GM23338 (cell line): ENCODE results near the gene ZDBF2. TPM values are rescaled to one million over a fixed set of nuclear protein-coding genes. Genes with fewer than 3 reads are reported as not detected.
A peak's percentile ranks its signal among the peaks of the same experiment; 100 is the strongest.

Source experiments
- ATAC-seq: fragments of 200-7000 bp; cut with Tn5 transposase; 3 replicates; pipeline ENCODE4 v1.9.1; 2020
- DNase-seq: peaks from one replicate; pipeline ENCODE4 v3.0.0-alpha.2; 2015; ENCODE audit warnings: low spot score
- H2AFZ ChIP-seq: fragments of 200-600 bp; sonication (generic); 2 replicates; pipeline ENCODE4 v1.8.0; 2016; ENCODE audit warnings: antibody characterized with exemption, mild to moderate bottlenecking, moderate library complexity
- H3F3A ChIP-seq: fragments of 200-600 bp; sonication (generic); replicated peaks from 2 replicates; pipeline ENCODE4 v1.8.0; 2017; ENCODE audit warnings: antibody characterized with exemption, mixed run types, low read depth
- H3K27ac ChIP-seq: fragments of 200-600 bp; sonication (generic); 2 replicates; pipeline ENCODE4 v1.6.1; 2016; ENCODE audit warnings: low read depth
- H3K27me3 ChIP-seq: fragments of 200-600 bp; sonication (generic); 2 replicates; pipeline ENCODE4 v1.8.0; 2016; ENCODE audit warnings: mild to moderate bottlenecking, mixed run types, moderate library complexity; ENCODE audit not compliant: insufficient read depth
- H3K36me3 ChIP-seq: fragments of 200-600 bp; sonication (generic); 2 replicates; pipeline ENCODE4 v1.8.0; 2016; ENCODE audit warnings: mild to moderate bottlenecking; ENCODE audit not compliant: insufficient read depth
- H3K4me1 ChIP-seq: fragments of 200-600 bp; sonication (generic); 2 replicates; pipeline ENCODE4 v1.8.0; 2016; ENCODE audit warnings: mild to moderate bottlenecking, moderate library complexity; ENCODE audit not compliant: insufficient read depth
- H3K4me2 ChIP-seq: fragments of 200-600 bp; sonication (generic); 2 replicates; pipeline ENCODE4 v1.7.1; 2017; ENCODE audit warnings: mixed run types
- H3K4me3 ChIP-seq: fragments of 200-600 bp; sonication (generic); 2 replicates; pipeline ENCODE4 v1.6.1; 2016; ENCODE audit warnings: mixed run types
- H3K79me2 ChIP-seq: fragments of 200-600 bp; sonication (generic); replicated peaks from 2 replicates; pipeline ENCODE4 v1.8.0; 2017; ENCODE audit warnings: mild to moderate bottlenecking; ENCODE audit not compliant: insufficient read depth
- H3K9me2 ChIP-seq: fragments of 200-600 bp; sonication (generic); 2 replicates; pipeline ENCODE4 v1.8.0; 2017; ENCODE audit not compliant: insufficient read depth
- H4K20me1 ChIP-seq: fragments of 200-600 bp; sonication (generic); replicated peaks from 2 replicates; pipeline ENCODE4 v1.8.0; 2017; ENCODE audit warnings: mild to moderate bottlenecking; ENCODE audit not compliant: insufficient read depth
- H3K27ac Mint-ChIP-seq: 2 replicates; pipeline ENCODE4 v1.8.0; 2020; ENCODE audit warnings: inconsistent platforms, mild to moderate bottlenecking, moderate library complexity, mixed read lengths
- H3K27me3 Mint-ChIP-seq: 3 replicates; pipeline ENCODE4 v1.8.0; 2022; ENCODE audit warnings: low read depth, mild to moderate bottlenecking, moderate library complexity, mixed read lengths, inconsistent platforms; ENCODE audit not compliant: insufficient read depth, poor library complexity
- H3K36me3 Mint-ChIP-seq: 3 replicates; pipeline ENCODE4 v1.8.0; 2021; ENCODE audit warnings: low read depth, mild to moderate bottlenecking, inconsistent platforms, moderate library complexity, mixed read lengths
- H3K4me1 Mint-ChIP-seq: 3 replicates; pipeline ENCODE4 v1.8.0; 2020; ENCODE audit warnings: mild to moderate bottlenecking, inconsistent platforms, mixed read lengths
- H3K4me3 Mint-ChIP-seq: 3 replicates; pipeline ENCODE4 v1.8.0; 2021; ENCODE audit warnings: moderate library complexity, mild to moderate bottlenecking, inconsistent platforms, mixed read lengths
- H3K9me3 Mint-ChIP-seq: 3 replicates; pipeline ENCODE4 v1.8.0; 2020; ENCODE audit warnings: moderate library complexity, mild to moderate bottlenecking, inconsistent platforms, mixed read lengths
- CREB1 ChIP-seq: fragments of 250-450 bp; sonication (Bioruptor Pico); IDR thresholded peaks from 2 replicates; pipeline ENCODE4 v1.5.0; 2020; ENCODE audit warnings: low read depth, mild to moderate bottlenecking, moderate library complexity
- ETS1 ChIP-seq: IDR thresholded peaks from 2 replicates; pipeline ENCODE4 v1.6.1; 2016; ENCODE audit warnings: antibody characterized with exemption
- EZH2 ChIP-seq: fragments of 200-600 bp; sonication (generic); IDR thresholded peaks from one replicate; pipeline ENCODE4 v1.8.0; 2017; ENCODE audit warnings: antibody characterized with exemption, mild to moderate bottlenecking, low read depth; ENCODE audit not compliant: unreplicated experiment
- EZH2phosphoT487 ChIP-seq: fragments of 200-600 bp; sonication (generic); IDR thresholded peaks from one replicate; pipeline ENCODE4 v1.8.1; 2018; ENCODE audit warnings: antibody characterized with exemption; ENCODE audit not compliant: unreplicated experiment
- NANOG ChIP-seq: IDR thresholded peaks from 2 replicates; pipeline ENCODE4 v1.6.1; 2016; ENCODE audit warnings: antibody characterized with exemption, borderline replicate concordance
- POLR2AphosphoS5 ChIP-seq: IDR thresholded peaks from 2 replicates; pipeline ENCODE4 v1.6.1; 2016; ENCODE audit warnings: antibody characterized with exemption, low read depth
- STAT1 ChIP-seq: IDR thresholded peaks from one replicate; pipeline ENCODE4 v1.6.1; 2016; ENCODE audit warnings: antibody characterized with exemption; ENCODE audit not compliant: unreplicated experiment
- ZNF114 ChIP-seq: fragments of 250-450 bp; sonication (Bioruptor Pico); IDR thresholded peaks from 2 replicates; pipeline ENCODE4 v1.5.0; 2020; ENCODE audit warnings: mild to moderate bottlenecking, moderate library complexity
- polyA plus RNA-seq: library from polyadenylated mRNA; unstranded; fragments of >200 nt; fragmentation: Nextera tagmentation; extraction: Ambion mirVana; gene quantifications from 2 replicates; pipeline ENCODE4 v1.2.1, GENCODE V29; 2016
- total RNA-seq: library from RNA; depleted of rRNA; stranded (reverse); fragments of >200 nt; shearing (Covaris generic); gene quantifications from 2 replicates; pipeline ENCODE4 v1.2.3, GENCODE V29; 2014
- TF ChIP-seq, protein P1 (sequence below), 2 experiments: fragments of 200-600 bp in 1 of 2; sonication (generic) in 1 of 2; conservative IDR thresholded peaks; 2 replicates each; pipeline versions ENCODE4 v1.5.1 to v1.6.1; 2016 to 2017; ENCODE audit warnings: antibody characterized with exemption in 2 of 2, low read depth in 2 of 2, mild to moderate bottlenecking in 2 of 2, moderate library complexity in 1 of 2
- TF ChIP-seq, protein P2 (sequence below): fragments of 250-450 bp; sonication (Bioruptor Pico); IDR thresholded peaks from 2 replicates; pipeline ENCODE4 v1.5.0; 2020; ENCODE audit warnings: mild to moderate bottlenecking, moderate library complexity

ZDBF2 gene
- total and polyA plus RNA-seq, 2 experiments from 2014 or later, result 7.6 to 41.1 TPM

- TF ChIP-seq NANOG, result no peak
- no peak for TF ChIP-seq EZH2
- TF ChIP-seq, protein P1, sequence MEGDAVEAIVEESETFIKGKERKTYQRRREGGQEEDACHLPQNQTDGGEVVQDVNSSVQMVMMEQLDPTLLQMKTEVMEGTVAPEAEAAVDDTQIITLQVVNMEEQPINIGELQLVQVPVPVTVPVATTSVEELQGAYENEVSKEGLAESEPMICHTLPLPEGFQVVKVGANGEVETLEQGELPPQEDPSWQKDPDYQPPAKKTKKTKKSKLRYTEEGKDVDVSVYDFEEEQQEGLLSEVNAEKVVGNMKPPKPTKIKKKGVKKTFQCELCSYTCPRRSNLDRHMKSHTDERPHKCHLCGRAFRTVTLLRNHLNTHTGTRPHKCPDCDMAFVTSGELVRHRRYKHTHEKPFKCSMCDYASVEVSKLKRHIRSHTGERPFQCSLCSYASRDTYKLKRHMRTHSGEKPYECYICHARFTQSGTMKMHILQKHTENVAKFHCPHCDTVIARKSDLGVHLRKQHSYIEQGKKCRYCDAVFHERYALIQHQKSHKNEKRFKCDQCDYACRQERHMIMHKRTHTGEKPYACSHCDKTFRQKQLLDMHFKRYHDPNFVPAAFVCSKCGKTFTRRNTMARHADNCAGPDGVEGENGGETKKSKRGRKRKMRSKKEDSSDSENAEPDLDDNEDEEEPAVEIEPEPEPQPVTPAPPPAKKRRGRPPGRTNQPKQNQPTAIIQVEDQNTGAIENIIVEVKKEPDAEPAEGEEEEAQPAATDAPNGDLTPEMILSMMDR (conservative IDR thresholded peaks at IDR 0.05; ENCODE audit: low read depth in 2 of 2), result 0 out of 4 replicates have a peak, but pooled peaks of 1 of the 2 experiments have one; percentile 7
- TF ChIP-seq STAT1, result no peak
- peaks cover 24% of the 10 kb centered on the region for H3K4me1 ChIP-seq
- no peaks in the 10 kb centered on the region for H3F3A ChIP-seq
- no peak overlapping the region for H3K27ac ChIP-seq
- Mint-ChIP-seq H3K9me3 (peaks cover 14% of the 10 kb centered on the region), H3K27ac (no peak overlapping the region), H3K4me3 (no peak overlapping the region), H3K4me1 (peaks cover 23% of the 10 kb centered on the region), H3K27me3 (peaks cover 6% of the 10 kb centered on the region), H3K36me3 (no peaks in the 10 kb centered on the region)
- H2AFZ ChIP-seq, result peak overlapping the region; percentile 5; the same call in 1 of the 2 replicates
- H3K4me3 ChIP-seq, result no peak overlapping the region
- DNase-seq, result peak; percentile 52
- H3K9me2 ChIP-seq, result no peaks in the 10 kb centered on the region
- H3K79me2 ChIP-seq, result no peaks in the 10 kb centered on the region
- H4K20me1 ChIP-seq, result no peaks in the 10 kb centered on the region
- H3K27me3 ChIP-seq, result no peaks in the 10 kb centered on the region
- H3K4me2 ChIP-seq, result peak overlapping the region; percentile 19; the same call in 1 of the 2 replicates
- H3K36me3 ChIP-seq, result no peaks in the 10 kb centered on the region
- ATAC-seq, result peak; percentile 16; the same call in 2 of the 3 replicates
These were observed 42.0 kb upstream of the ZDBF2 start for GRCh38 chr2:206232287-206233035.

- H4K20me1 ChIP-seq, result no peaks in the 10 kb centered on the region
- H3K27ac ChIP-seq, result no peak overlapping the region
- no peaks in the 10 kb centered on the region for H3K9me2 ChIP-seq
- H3K27me3 ChIP-seq, result no peaks in the 10 kb centered on the region
- Mint-ChIP-seq H3K27me3 (peaks cover 5% of the 10 kb centered on the region), H3K36me3 (peaks cover 6% of the 10 kb centered on the region; the same call in 1 of the 3 replicates), H3K9me3 (peaks cover 18% of the 10 kb centered on the region), H3K4me1 (no peaks in the 10 kb centered on the region), H3K4me3 (no peak overlapping the region), H3K27ac (no peak overlapping the region; the same call in none of the 2 replicates)
- H3K79me2 ChIP-seq, result no peaks in the 10 kb centered on the region
- H2AFZ ChIP-seq, result 0 out of 2 replicates have a peak overlapping the region, but pooled peaks have one; percentile 18
- no peaks in the 10 kb centered on the region for H3K36me3 ChIP-seq
- H3K4me3 ChIP-seq, result no peak overlapping the region
- no peaks in the 10 kb centered on the region for H3K4me1 ChIP-seq
- DNase-seq, result no peak
- H3K4me2 ChIP-seq, result no peak overlapping the region
- no peak for ATAC-seq
- H3F3A ChIP-seq, result no peaks in the 10 kb centered on the region
- TF ChIP-seq, protein P2, sequence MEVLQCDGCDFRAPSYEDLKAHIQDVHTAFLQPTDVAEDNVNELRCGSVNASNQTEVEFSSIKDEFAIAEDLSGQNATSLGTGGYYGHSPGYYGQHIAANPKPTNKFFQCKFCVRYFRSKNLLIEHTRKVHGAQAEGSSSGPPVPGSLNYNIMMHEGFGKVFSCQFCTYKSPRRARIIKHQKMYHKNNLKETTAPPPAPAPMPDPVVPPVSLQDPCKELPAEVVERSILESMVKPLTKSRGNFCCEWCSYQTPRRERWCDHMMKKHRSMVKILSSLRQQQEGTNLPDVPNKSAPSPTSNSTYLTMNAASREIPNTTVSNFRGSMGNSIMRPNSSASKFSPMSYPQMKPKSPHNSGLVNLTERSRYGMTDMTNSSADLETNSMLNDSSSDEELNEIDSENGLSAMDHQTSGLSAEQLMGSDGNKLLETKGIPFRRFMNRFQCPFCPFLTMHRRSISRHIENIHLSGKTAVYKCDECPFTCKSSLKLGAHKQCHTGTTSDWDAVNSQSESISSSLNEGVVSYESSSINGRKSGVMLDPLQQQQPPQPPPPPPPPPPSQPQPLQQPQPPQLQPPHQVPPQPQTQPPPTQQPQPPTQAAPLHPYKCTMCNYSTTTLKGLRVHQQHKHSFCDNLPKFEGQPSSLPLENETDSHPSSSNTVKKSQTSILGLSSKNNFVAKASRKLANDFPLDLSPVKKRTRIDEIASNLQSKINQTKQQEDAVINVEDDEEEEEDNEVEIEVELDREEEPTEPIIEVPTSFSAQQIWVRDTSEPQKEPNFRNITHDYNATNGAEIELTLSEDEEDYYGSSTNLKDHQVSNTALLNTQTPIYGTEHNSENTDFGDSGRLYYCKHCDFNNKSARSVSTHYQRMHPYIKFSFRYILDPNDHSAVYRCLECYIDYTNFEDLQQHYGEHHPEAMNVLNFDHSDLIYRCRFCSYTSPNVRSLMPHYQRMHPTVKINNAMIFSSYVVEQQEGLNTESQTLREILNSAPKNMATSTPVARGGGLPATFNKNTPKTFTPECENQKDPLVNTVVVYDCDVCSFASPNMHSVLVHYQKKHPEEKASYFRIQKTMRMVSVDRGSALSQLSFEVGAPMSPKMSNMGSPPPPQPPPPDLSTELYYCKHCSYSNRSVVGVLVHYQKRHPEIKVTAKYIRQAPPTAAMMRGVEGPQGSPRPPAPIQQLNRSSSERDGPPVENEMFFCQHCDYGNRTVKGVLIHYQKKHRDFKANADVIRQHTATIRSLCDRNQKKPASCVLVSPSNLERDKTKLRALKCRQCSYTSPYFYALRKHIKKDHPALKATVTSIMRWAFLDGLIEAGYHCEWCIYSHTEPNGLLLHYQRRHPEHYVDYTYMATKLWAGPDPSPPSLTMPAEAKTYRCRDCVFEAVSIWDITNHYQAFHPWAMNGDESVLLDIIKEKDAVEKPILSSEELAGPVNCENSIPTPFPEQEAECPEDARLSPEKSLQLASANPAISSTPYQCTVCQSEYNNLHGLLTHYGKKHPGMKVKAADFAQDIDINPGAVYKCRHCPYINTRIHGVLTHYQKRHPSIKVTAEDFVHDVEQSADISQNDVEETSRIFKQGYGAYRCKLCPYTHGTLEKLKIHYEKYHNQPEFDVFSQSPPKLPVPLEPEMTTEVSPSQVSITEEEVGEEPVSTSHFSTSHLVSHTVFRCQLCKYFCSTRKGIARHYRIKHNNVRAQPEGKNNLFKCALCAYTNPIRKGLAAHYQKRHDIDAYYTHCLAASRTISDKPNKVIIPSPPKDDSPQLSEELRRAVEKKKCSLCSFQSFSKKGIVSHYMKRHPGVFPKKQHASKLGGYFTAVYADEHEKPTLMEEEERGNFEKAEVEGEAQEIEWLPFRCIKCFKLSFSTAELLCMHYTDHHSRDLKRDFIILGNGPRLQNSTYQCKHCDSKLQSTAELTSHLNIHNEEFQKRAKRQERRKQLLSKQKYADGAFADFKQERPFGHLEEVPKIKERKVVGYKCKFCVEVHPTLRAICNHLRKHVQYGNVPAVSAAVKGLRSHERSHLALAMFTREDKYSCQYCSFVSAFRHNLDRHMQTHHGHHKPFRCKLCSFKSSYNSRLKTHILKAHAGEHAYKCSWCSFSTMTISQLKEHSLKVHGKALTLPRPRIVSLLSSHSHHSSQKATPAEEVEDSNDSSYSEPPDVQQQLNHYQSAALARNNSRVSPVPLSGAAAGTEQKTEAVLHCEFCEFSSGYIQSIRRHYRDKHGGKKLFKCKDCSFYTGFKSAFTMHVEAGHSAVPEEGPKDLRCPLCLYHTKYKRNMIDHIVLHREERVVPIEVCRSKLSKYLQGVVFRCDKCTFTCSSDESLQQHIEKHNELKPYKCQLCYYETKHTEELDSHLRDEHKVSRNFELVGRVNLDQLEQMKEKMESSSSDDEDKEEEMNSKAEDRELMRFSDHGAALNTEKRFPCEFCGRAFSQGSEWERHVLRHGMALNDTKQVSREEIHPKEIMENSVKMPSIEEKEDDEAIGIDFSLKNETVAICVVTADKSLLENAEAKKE (CRISPR knock-in tag), result no peak
- TF ChIP-seq EZH2phosphoT487 (no peak), CREB1 (CRISPR knock-in tag) (no peak), POLR2AphosphoS5 (no peak), ETS1 (no peak), ZNF114 (CRISPR knock-in tag) (no peak), EZH2 (no peak)
These were observed 35.3 kb upstream of the ZDBF2 start for GRCh38 chr2:206239157-206239556.
